Prostate gland (tissue), 2 donors: Measurements from ENCODE around the gene NBEA. TPM values are rescaled to one million over a fixed set of nuclear protein-coding genes. Genes with fewer than 3 reads are reported as not detected.
"Not testable (repeated sequence)": the region's sequence is repeated elsewhere in the genome, so short reads cannot be mapped to it uniquely, and the experiment has no call there.

Experiments
- DNase-seq: peaks from one replicate; pipeline ENCODE4 v3.0.0-alpha.2; 2019; ENCODE audit warnings: low spot score
- H3K27ac ChIP-seq, 2 donors: fragments of 200-600 bp; sonication (generic); 2 replicates each; pipeline ENCODE4 v1.5.1; 2017 to 2019
- H3K27me3 ChIP-seq: fragments of 200-600 bp; sonication (generic); replicated peaks from 2 replicates; pipeline ENCODE4 v1.5.1; 2019; ENCODE audit not compliant: insufficient read depth
- H3K36me3 ChIP-seq, 2 donors: fragments of 200-600 bp; sonication (generic); 1 replicate in 1 of 2; 2 replicates in 1 of 2; pipeline versions ENCODE4 v1.5.1 to v1.8.1; 2017 to 2019
- H3K4me1 ChIP-seq: fragments of 200-600 bp; sonication (generic); replicated peaks from 2 replicates; pipeline ENCODE4 v1.5.1; 2019
- H3K4me3 ChIP-seq, 2 donors: fragments of 200-600 bp; sonication (generic); 2 replicates each; pipeline ENCODE4 v1.5.1; 2017 to 2019
- H3K9me3 ChIP-seq: fragments of 200-600 bp; sonication (generic); 2 replicates; pipeline ENCODE4 v1.5.1; 2017
- CTCF ChIP-seq, 4 experiments: fragments of 200-600 bp in 2 of 4; fragments of 450-650 bp in 2 of 4; sonication (generic) in 2 of 4; IDR thresholded peaks; 1 replicate in 3 of 4; 2 replicates in 1 of 4; pipeline ENCODE4 v1.5.1; 2016 to 2019; ENCODE audit warnings: antibody characterized with exemption in 4 of 4, mild to moderate bottlenecking in 2 of 4, moderate library complexity in 2 of 4
- POLR2A ChIP-seq: fragments of 450-650 bp; IDR thresholded peaks from one replicate; pipeline ENCODE4 v1.6.1; 2016; ENCODE audit warnings: antibody characterized with exemption, mild to moderate bottlenecking
- POLR2AphosphoS5 ChIP-seq: sonication (generic); formaldehyde crosslinking; IDR thresholded peaks from one replicate; pipeline ENCODE4 v1.6.1; 2017; ENCODE audit warnings: antibody characterized with exemption
- WGBS: methylation state at CpG from one replicate; pipeline ENCODE4 v1.1.5; 2018; 5-methylcytosine and 5-hydroxymethylcytosine counted together
- intact Hi-C: fragments of 100-400 bp; cut with DNase I; formaldehyde crosslinking; loops from one replicate; pipeline ENCODE4 v1.14.2; 2022
- total RNA-seq, 2 donors: library from RNA; depleted of rRNA; stranded (reverse); fragments of >200 nt; gene quantifications; one replicate each; pipeline ENCODE4 v1.1.0, GENCODE V29; 2016

NBEA gene
- total RNA-seq, 2 donors from 2014 or later = 13.6 to 16.9 TPM

- H3K27me3 ChIP-seq = no peaks in the 10 kb centered on the region
- WGBS = 86% methylated on average over 1 of the region's 1 CpG
- H3K27ac ChIP-seq = no peak overlapping the region
- H3K4me1 ChIP-seq = no peaks in the 10 kb centered on the region
- intact Hi-C loops = no loop called here
- no peak overlapping the region for H3K4me3 ChIP-seq
- no peaks in the 10 kb centered on the region for H3K36me3 ChIP-seq
- no peak for DNase-seq
- TF ChIP-seq POLR2AphosphoS5 (no peak), CTCF (IDR thresholded peaks at IDR 0.05) (no peak), POLR2A (no peak)
- no peaks in the 10 kb centered on the region for H3K9me3 ChIP-seq
Observed at GRCh38 chr13:34970961-34971360, 28.9 kb downstream of the NBEA start.

- no peak for DNase-seq
- Histone ChIP-seq H3K27ac (no peak overlapping the region), H3K9me3 (no peaks in the 10 kb centered on the region), H3K4me3 (no peak overlapping the region), H3K4me1 (no peaks in the 10 kb centered on the region), H3K36me3 (no peaks in the 10 kb centered on the region), H3K27me3 (no peaks in the 10 kb centered on the region)
- intact Hi-C loops = no loop called here
- no peak for TF ChIP-seq POLR2AphosphoS5
- TF ChIP-seq CTCF (IDR thresholded peaks at IDR 0.05) = no peak
- TF ChIP-seq POLR2A = no peak
- 87% methylated on average over 2 of the region's 2 CpGs for WGBS
Observed at GRCh38 chr13:34971473-34971872, 29.4 kb downstream of the NBEA start.

GRCh38 chr13:34985199-34985598 lies 43.1 kb downstream of the NBEA start:
- H3K4me3 ChIP-seq, H3K36me3 ChIP-seq, H3K9me3 ChIP-seq, intact Hi-C loops, DNase-seq, H3K27me3 ChIP-seq, H3K27ac ChIP-seq, H3K4me1 ChIP-seq: not testable (repeated sequence)
- 99% methylated on average over 5 of the region's 5 CpGs for WGBS

- intact Hi-C loops = no loop called here
- Histone ChIP-seq H3K4me3 (no peak overlapping the region), H3K9me3 (no peaks in the 10 kb centered on the region), H3K27me3 (no peaks in the 10 kb centered on the region), H3K36me3 (no peaks in the 10 kb centered on the region), H3K27ac (no peak overlapping the region), H3K4me1 (no peaks in the 10 kb centered on the region)
- TF ChIP-seq POLR2AphosphoS5 (no peak), POLR2A (no peak), CTCF (IDR thresholded peaks at IDR 0.05) (no peak)
- no peak for DNase-seq
- WGBS = 91% methylated on average over 12 of the region's 12 CpGs
Observed at GRCh38 chr13:34988330-34988791, 46.3 kb downstream of the NBEA start.

- intact Hi-C loops = no loop called here
- 100% methylated on average over 1 of the region's 1 CpG for WGBS
- no peak for DNase-seq
- no peak overlapping the region for H3K4me3 ChIP-seq
- no peaks in the 10 kb centered on the region for H3K27me3 ChIP-seq
- H3K36me3 ChIP-seq = no peaks in the 10 kb centered on the region
- no peak overlapping the region for H3K27ac ChIP-seq
- TF ChIP-seq CTCF (IDR thresholded peaks at IDR 0.05) = no peak
- no peak for TF ChIP-seq POLR2A
- no peak for TF ChIP-seq POLR2AphosphoS5
- no peaks in the 10 kb centered on the region for H3K4me1 ChIP-seq
- no peaks in the 10 kb centered on the region for H3K9me3 ChIP-seq
Observed at GRCh38 chr13:34990399-34991214, 48.5 kb downstream of the NBEA start.
